Breast epithelium (tissue), 3 donors: ENCODE measurements around the gene TMEM234.

Experiments
- POLR2AphosphoS5 ChIP-seq, 3 donors: sonication (generic); formaldehyde crosslinking; IDR thresholded peaks; one replicate each; pipeline ENCODE4 v1.6.1; 2017; ENCODE audit warnings: antibody characterized with exemption in 3 of 3
- TF ChIP-seq, protein P1 (sequence below), 3 donors: fragments of 450-650 bp; IDR thresholded peaks; one replicate each; pipeline ENCODE4 v1.5.1; 2016 to 2017; ENCODE audit warnings: antibody characterized with exemption in 3 of 3, mild to moderate bottlenecking in 3 of 3, moderate library complexity in 3 of 3

DNA sequence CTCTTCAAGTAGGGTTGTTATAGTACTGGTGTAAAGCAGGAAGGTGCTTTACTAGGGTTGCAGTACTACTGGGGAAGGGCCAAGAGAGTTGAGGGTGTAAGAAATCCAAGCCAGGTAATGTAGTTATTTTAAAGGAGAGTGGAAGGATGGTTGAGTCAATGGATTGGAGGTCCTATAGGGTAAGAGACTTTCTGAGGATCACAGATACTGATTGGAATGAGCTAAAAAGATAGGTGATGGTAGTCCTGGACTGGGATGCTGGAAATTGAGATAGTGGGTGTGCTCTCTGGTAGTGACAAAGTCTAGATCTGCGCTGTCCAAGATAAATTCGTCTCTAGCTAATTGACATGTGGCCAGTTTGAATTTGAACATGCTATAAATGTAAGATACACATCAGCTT, 35.7 kb downstream of the TMEM234 start:
- TF ChIP-seq, protein P1, sequence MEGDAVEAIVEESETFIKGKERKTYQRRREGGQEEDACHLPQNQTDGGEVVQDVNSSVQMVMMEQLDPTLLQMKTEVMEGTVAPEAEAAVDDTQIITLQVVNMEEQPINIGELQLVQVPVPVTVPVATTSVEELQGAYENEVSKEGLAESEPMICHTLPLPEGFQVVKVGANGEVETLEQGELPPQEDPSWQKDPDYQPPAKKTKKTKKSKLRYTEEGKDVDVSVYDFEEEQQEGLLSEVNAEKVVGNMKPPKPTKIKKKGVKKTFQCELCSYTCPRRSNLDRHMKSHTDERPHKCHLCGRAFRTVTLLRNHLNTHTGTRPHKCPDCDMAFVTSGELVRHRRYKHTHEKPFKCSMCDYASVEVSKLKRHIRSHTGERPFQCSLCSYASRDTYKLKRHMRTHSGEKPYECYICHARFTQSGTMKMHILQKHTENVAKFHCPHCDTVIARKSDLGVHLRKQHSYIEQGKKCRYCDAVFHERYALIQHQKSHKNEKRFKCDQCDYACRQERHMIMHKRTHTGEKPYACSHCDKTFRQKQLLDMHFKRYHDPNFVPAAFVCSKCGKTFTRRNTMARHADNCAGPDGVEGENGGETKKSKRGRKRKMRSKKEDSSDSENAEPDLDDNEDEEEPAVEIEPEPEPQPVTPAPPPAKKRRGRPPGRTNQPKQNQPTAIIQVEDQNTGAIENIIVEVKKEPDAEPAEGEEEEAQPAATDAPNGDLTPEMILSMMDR (IDR thresholded peaks at IDR 0.05): no peak
- TF ChIP-seq POLR2AphosphoS5 (IDR thresholded peaks at IDR 0.05): no peak
